H9 (cell line): ENCODE results near the gene TMC6. TPM values are rescaled to one million over a fixed set of nuclear protein-coding genes. Genes with fewer than 3 reads are reported as not detected.

Experiments used
- DNase-seq: peaks from one replicate; pipeline ENCODE4 v3.0.0-alpha.2; 2017
- H2AFZ ChIP-seq: one replicate; pipeline ENCODE4 v1.6.1; 2013; ENCODE audit warnings: mild to moderate bottlenecking, low read length, control low read depth, moderate library complexity
- H2AK5ac ChIP-seq: 2 replicates; pipeline ENCODE4 v1.6.1; 2013; ENCODE audit warnings: low read length, control low read depth, mixed read lengths; ENCODE audit not compliant: insufficient read length
- H2BK120ac ChIP-seq: one replicate; pipeline ENCODE4 v1.6.1; 2013; ENCODE audit warnings: low read depth, mild to moderate bottlenecking, low read length, control low read depth, inconsistent platforms; ENCODE audit not compliant: poor library complexity, severe bottlenecking
- H2BK12ac ChIP-seq: 2 replicates; pipeline ENCODE4 v1.6.1; 2013; ENCODE audit warnings: low read length, control low read depth, mixed read lengths, low read depth; ENCODE audit not compliant: insufficient read length
- H2BK15ac ChIP-seq: 2 replicates; pipeline ENCODE4 v1.6.1; 2013; ENCODE audit warnings: low read depth, low read length, control low read depth
- H2BK20ac ChIP-seq: one replicate; pipeline ENCODE4 v1.6.1; 2013; ENCODE audit warnings: low read depth, mild to moderate bottlenecking, low read length, control low read depth, inconsistent platforms; ENCODE audit not compliant: poor library complexity, severe bottlenecking
- H2BK5ac ChIP-seq: 2 replicates; pipeline ENCODE4 v1.6.1; 2013; ENCODE audit warnings: low read length, control low read depth, mixed read lengths; ENCODE audit not compliant: insufficient read length
- H3K14ac ChIP-seq: 2 replicates; pipeline ENCODE4 v1.6.1; 2013; ENCODE audit warnings: low read length, control low read depth; ENCODE audit not compliant: insufficient read depth
- H3K18ac ChIP-seq: 2 replicates; pipeline ENCODE4 v1.6.1; 2013; ENCODE audit warnings: low read depth, mild to moderate bottlenecking, mixed read lengths, low read length, control low read depth; ENCODE audit not compliant: insufficient read length
- H3K23ac ChIP-seq: 2 replicates; pipeline ENCODE4 v1.6.1; 2013; ENCODE audit warnings: low read length, control low read depth, mixed read lengths, low read depth; ENCODE audit not compliant: insufficient read length
- H3K23me2 ChIP-seq: 2 replicates; pipeline ENCODE4 v1.6.1; 2013; ENCODE audit warnings: low read depth, mild to moderate bottlenecking, mixed read lengths, low read length, control low read depth; ENCODE audit not compliant: insufficient read length, poor library complexity, severe bottlenecking
- H3K27ac ChIP-seq: 2 replicates; pipeline ENCODE4 v1.5.1; 2013; ENCODE audit warnings: low read length, control low read depth, mixed read lengths, low read depth; ENCODE audit not compliant: insufficient read length
- H3K27me3 ChIP-seq: 2 replicates; pipeline ENCODE4 v1.6.1; 2013; ENCODE audit warnings: low read length, control low read depth, inconsistent platforms; ENCODE audit not compliant: insufficient read depth
- H3K4ac ChIP-seq: 2 replicates; pipeline ENCODE4 v1.6.1; 2013; ENCODE audit warnings: low read depth, mild to moderate bottlenecking, control low read depth, inconsistent platforms, low read length, moderate library complexity
- H3K4me1 ChIP-seq: 2 replicates; pipeline ENCODE4 v1.6.1; 2013; ENCODE audit warnings: low read length, control low read depth, inconsistent platforms; ENCODE audit not compliant: insufficient read depth
- H3K4me2 ChIP-seq: 2 replicates; pipeline ENCODE4 v1.6.1; 2013; ENCODE audit warnings: low read length, control low read depth, mixed read lengths; ENCODE audit not compliant: insufficient read length, insufficient read depth
- H3K56ac ChIP-seq: 2 replicates; pipeline ENCODE4 v1.6.1; 2013; ENCODE audit warnings: low read depth, mild to moderate bottlenecking, mixed read lengths, low read length, control low read depth; ENCODE audit not compliant: insufficient read length
- H3K79me1 ChIP-seq: 2 replicates; pipeline ENCODE4 v1.6.1; 2013; ENCODE audit warnings: low read depth, mild to moderate bottlenecking, moderate library complexity, low read length, control low read depth, inconsistent platforms; ENCODE audit not compliant: insufficient read depth, poor library complexity, severe bottlenecking
- H3K79me2 ChIP-seq: 2 replicates; pipeline ENCODE4 v1.6.1; 2013; ENCODE audit warnings: low read length, control low read depth, inconsistent platforms; ENCODE audit not compliant: insufficient read depth
- H3K9ac ChIP-seq: 2 replicates; pipeline ENCODE4 v1.6.1; 2013; ENCODE audit warnings: low read length, control low read depth, mixed read lengths; ENCODE audit not compliant: insufficient read length; ENCODE audit errors: extremely low read depth
- H3K9me3 ChIP-seq: one replicate; pipeline ENCODE4 v1.6.1; 2013; ENCODE audit warnings: low read depth, low read length, inconsistent platforms; ENCODE audit not compliant: control insufficient read depth
- H3T11ph ChIP-seq: one replicate; pipeline ENCODE4 v1.6.1; 2013; ENCODE audit warnings: mild to moderate bottlenecking, low read length, control low read depth, inconsistent platforms
- H4K20me1 ChIP-seq: one replicate; pipeline ENCODE4 v1.6.1; 2013; ENCODE audit not compliant: control insufficient read depth, insufficient read length, insufficient read depth
- H4K5ac ChIP-seq: 2 replicates; pipeline ENCODE4 v1.6.1; 2013; ENCODE audit warnings: low read depth, mild to moderate bottlenecking, mixed read lengths, low read length, control low read depth; ENCODE audit not compliant: insufficient read length
- H4K8ac ChIP-seq: replicated peaks from 2 replicates; pipeline ENCODE4 v1.6.1; 2013; ENCODE audit warnings: low read length, control low read depth, mixed read lengths, low read depth; ENCODE audit not compliant: insufficient read length
- H4K91ac ChIP-seq: 2 replicates; pipeline ENCODE4 v1.6.1; 2013; ENCODE audit warnings: low read depth, mild to moderate bottlenecking, moderate library complexity, mixed read lengths, low read length, control low read depth; ENCODE audit not compliant: insufficient read length
- H3K27ac Mint-ChIP-seq, 3 experiments: 2 replicates in 2 of 3; 3 replicates in 1 of 3; pipeline ENCODE4 v1.8.0; 2020 to 2021; ENCODE audit warnings: mixed read lengths in 3 of 3, mild to moderate bottlenecking in 1 of 3, moderate library complexity in 1 of 3
- H3K27me3 Mint-ChIP-seq: 2 replicates; pipeline ENCODE4 v1.8.0; 2021; ENCODE audit warnings: low read depth, mild to moderate bottlenecking, moderate library complexity, mixed read lengths
- H3K36me3 Mint-ChIP-seq, 3 experiments: 2 replicates in 2 of 3; 3 replicates in 1 of 3; pipeline ENCODE4 v1.8.0; 2020 to 2021; ENCODE audit warnings: low read depth in 3 of 3, mixed read lengths in 3 of 3; ENCODE audit not compliant: insufficient read depth in 1 of 3
- H3K4me1 Mint-ChIP-seq, 2 experiments: 2 replicates each; pipeline ENCODE4 v1.8.0; 2020; ENCODE audit warnings: mixed read lengths in 2 of 2
- H3K4me3 Mint-ChIP-seq, 2 experiments: 2 replicates in 1 of 2; 3 replicates in 1 of 2; pipeline ENCODE4 v1.8.0; 2020 to 2021; ENCODE audit warnings: mild to moderate bottlenecking in 2 of 2, mixed read lengths in 2 of 2, moderate library complexity in 1 of 2
- H3K9me3 Mint-ChIP-seq, 2 experiments: 2 replicates in 1 of 2; 3 replicates in 1 of 2; pipeline ENCODE4 v1.8.0; 2020; ENCODE audit warnings: mild to moderate bottlenecking in 2 of 2, mixed read lengths in 2 of 2, moderate library complexity in 1 of 2
- CTCF ChIP-seq: fragments of 200-600 bp; sonication (generic); conservative IDR thresholded peaks from 3 replicates; pipeline ENCODE4 v1.8.0; 2021; ENCODE audit warnings: antibody characterized with exemption, mild to moderate bottlenecking
- WGBS: extraction: QIAGEN DNeasy Blood & Tissue Kit; methylation state at CpG from one replicate; pipeline ENCODE4 v1.1.7; 2013; ENCODE audit warnings: missing lambda C conversion rate, low lambda C conversion rate, mixed read lengths; ENCODE audit not compliant: insufficient read length; ENCODE audit errors: extremely low coverage; 5-methylcytosine and 5-hydroxymethylcytosine counted together
- total RNA-seq: library from RNA; stranded (reverse); gene quantifications from 2 replicates; pipeline ENCODE4 v1.2.1, GENCODE V29; 2021

TMC6 gene
- total RNA-seq, 1 experiment from 2014 or later: 86.8 TPM

- no peak overlapping the region for H2AFZ ChIP-seq
- Mint-ChIP-seq H3K4me1 (no peaks in the 10 kb centered on the region), H3K4me3 (no peak overlapping the region), H3K9me3 (no peaks in the 10 kb centered on the region), H3K36me3 (peaks cover 33 to 57% (median 44%) of the 10 kb centered on the region in 3 experiments; a peak in 6 of 7 replicates), H3K27me3 (no peaks in the 10 kb centered on the region), H3K27ac (no peak overlapping the region)
- H4K5ac ChIP-seq: no peak overlapping the region
- no peak overlapping the region for H2BK5ac ChIP-seq
- no peak overlapping the region for H4K91ac ChIP-seq
- no CpG with 5 or more reads among the region's 13 CpGs for WGBS
- H3K9ac ChIP-seq: no peak overlapping the region
- no peak overlapping the region for H3K14ac ChIP-seq
- H3K18ac ChIP-seq: no peak overlapping the region
- no peaks in the 10 kb centered on the region for H4K20me1 ChIP-seq
- H2AK5ac ChIP-seq: no peak overlapping the region
- no peaks in the 10 kb centered on the region for H3K23me2 ChIP-seq
- H3K4me2 ChIP-seq: no peak overlapping the region
- H3K9me3 ChIP-seq: no peaks in the 10 kb centered on the region
- no peaks in the 10 kb centered on the region; the same call in 1 of the 2 replicates for H3K79me2 ChIP-seq
- H4K8ac ChIP-seq: no peak overlapping the region
- H3K23ac ChIP-seq: no peak overlapping the region
- H2BK120ac ChIP-seq: no peak overlapping the region
- no peak for DNase-seq
- H2BK20ac ChIP-seq: no peak overlapping the region
- H2BK12ac ChIP-seq: no peak overlapping the region
- H2BK15ac ChIP-seq: no peak overlapping the region
- H3K79me1 ChIP-seq: no peaks in the 10 kb centered on the region
- H3K27ac ChIP-seq: no peak overlapping the region
- no peak overlapping the region for H3K56ac ChIP-seq
- no peak overlapping the region for H3K4ac ChIP-seq
- no peak overlapping the region for H3T11ph ChIP-seq
- H3K4me1 ChIP-seq: no peaks in the 10 kb centered on the region
- TF ChIP-seq CTCF: no peak
- H3K27me3 ChIP-seq: no peaks in the 10 kb centered on the region
Observed at GRCh38 chr17:78086740-78087139, 41.8 kb downstream of the TMC6 start.
